Activated CD4-positive, alpha-beta memory T cell treated with anti-CD3 and anti-CD28 coated beads for 36 hours (primary cell): Measurements from ENCODE around the gene PCIF1. TPM values are rescaled to one million over a fixed set of nuclear protein-coding genes. Genes with fewer than 3 reads are reported as not detected.
A peak's percentile ranks its signal among the peaks of the same experiment; 100 is the strongest.

Experiments used
- CTCF ChIA-PET: fragments of 350-600 bp; sonication (Branson Sonifier 250); formaldehyde crosslinking; loops from one replicate; lab custom pipeline; 2021; ENCODE audit warnings: antibody characterized with exemption, inconsistent platforms; lab: Charles Lee
- POLR2A ChIA-PET: fragments of 350-600 bp; sonication (Branson Sonifier 250); formaldehyde crosslinking; loops from one replicate; lab custom pipeline; 2021; ENCODE audit warnings: antibody characterized with exemption; lab: Charles Lee
- DNase-seq: peaks from one replicate; pipeline ENCODE4 v3.0.0-alpha.2; 2020
- H3K27ac Mint-ChIP-seq: one replicate; pipeline ENCODE4 v1.8.0; 2021; ENCODE audit warnings: mixed read lengths
- H3K27me3 Mint-ChIP-seq: one replicate; pipeline ENCODE4 v1.8.0; 2021; ENCODE audit warnings: mixed read lengths
- H3K36me3 Mint-ChIP-seq: one replicate; pipeline ENCODE4 v1.8.0; 2021; ENCODE audit warnings: mixed read lengths
- H3K4me1 Mint-ChIP-seq: one replicate; pipeline ENCODE4 v1.8.0; 2021; ENCODE audit warnings: low read depth, mixed read lengths
- H3K4me3 Mint-ChIP-seq: one replicate; pipeline ENCODE4 v1.8.0; 2021; ENCODE audit warnings: mild to moderate bottlenecking, mixed read lengths
- H3K9me3 Mint-ChIP-seq: one replicate; pipeline ENCODE4 v1.8.0; 2021; ENCODE audit warnings: mixed read lengths
- intact Hi-C: fragments of 100-400 bp; cut with micrococcal nuclease; formaldehyde crosslinking; loops from one replicate; pipeline ENCODE4 v1.15.1; 2023
- total RNA-seq, 2 experiments: library from RNA; stranded (reverse); gene quantifications; one replicate each; pipeline ENCODE4 v1.2.3, GENCODE V29; 2021

Gene PCIF1
- total RNA-seq, 2 experiments from 2014 or later, result 29.9 to 33.0 TPM

DNA sequence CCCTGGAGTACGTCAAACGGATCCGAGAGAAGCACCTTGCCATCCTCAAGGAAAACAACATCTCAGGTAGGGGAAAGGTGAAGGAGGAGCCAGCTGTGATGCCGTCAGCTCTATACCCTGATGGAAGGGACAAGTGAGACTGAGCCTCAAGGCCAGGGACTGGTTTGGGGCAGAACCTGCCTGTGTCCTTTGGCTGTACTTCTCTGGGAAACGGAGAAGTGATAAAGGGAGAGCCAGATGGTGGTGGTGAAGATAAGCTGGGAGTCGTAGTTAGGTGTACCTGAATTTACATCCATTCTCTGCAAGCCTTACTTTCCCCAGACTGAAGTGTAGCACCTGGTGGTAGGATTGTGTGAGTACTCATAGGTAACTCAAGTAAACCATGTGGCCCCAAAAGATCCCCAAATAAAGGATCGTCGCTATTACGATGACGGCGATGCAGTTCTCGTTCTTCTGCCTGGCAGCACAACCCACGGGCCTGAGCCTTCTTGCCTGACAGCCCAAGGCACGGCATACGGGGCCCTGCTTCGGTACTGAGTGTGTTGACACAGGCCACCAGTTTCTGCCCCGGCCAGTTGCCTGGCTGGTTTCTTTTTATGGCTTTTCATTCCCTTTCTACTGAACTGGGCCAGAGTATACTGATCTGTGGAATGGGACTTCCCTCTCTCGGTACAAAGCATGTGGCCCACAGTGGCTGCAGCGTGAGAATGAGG lies 10.6 kb downstream of the PCIF1 start:
- POLR2A ChIA-PET, result interaction anchor here (1.0 to 3.1 kb wide), 3 partner anchors 11 to 24 kb away, joined by 3 to 28 read pairs (median 14); partner anchors contain the start of gene PCIF1
- intact Hi-C loops, result loop anchor here (2.0 kb wide), 1 partner anchor 20 kb away; no protein-coding TSS in a partner anchor
- peak overlapping the region; percentile 91 for H3K27ac Mint-ChIP-seq
- no peaks in the 10 kb centered on the region for H3K27me3 Mint-ChIP-seq
- CTCF ChIA-PET, result interaction anchor here (1.0 to 5.8 kb wide), 5 partner anchors 21 to 146 kb away, joined by 3 to 45 read pairs (median 5); no protein-coding TSS in a partner anchor
- H3K4me1 Mint-ChIP-seq, result peaks cover 28% of the 10 kb centered on the region
- no peak for DNase-seq
- no peaks in the 10 kb centered on the region for H3K9me3 Mint-ChIP-seq
- H3K36me3 Mint-ChIP-seq, result peaks cover 45% of the 10 kb centered on the region
- H3K4me3 Mint-ChIP-seq, result no peak overlapping the region

DNA sequence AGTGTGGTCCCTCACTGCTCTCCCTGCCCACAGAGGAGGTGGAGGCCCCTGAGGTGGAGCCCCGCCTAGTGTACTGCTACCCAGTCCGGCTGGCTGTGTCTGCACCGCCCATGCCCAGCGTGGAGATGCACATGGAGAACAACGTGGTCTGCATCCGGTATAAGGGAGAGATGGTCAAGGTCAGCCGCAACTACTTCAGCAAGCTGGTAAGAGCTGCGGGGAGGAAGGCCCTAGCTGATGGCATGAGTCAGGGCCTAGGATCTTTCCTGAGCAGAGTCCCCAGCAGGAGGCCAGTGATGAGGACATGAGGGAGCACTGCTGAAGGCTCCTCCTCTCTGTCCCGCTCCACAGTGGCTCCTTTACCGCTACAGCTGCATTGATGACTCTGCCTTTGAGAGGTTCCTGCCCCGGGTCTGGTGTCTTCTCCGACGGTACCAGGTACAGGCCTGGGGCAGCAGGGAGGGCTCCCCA lies 11.2 kb downstream of the PCIF1 start:
- intact Hi-C loops, result loop anchor here (2.0 kb wide), 1 partner anchor 19 kb away; no protein-coding TSS in a partner anchor
- Mint-ChIP-seq H3K4me1 (peaks cover 28% of the 10 kb centered on the region), H3K27me3 (no peaks in the 10 kb centered on the region), H3K9me3 (no peaks in the 10 kb centered on the region), H3K4me3 (no peak overlapping the region), H3K27ac (peak overlapping the region; percentile 79), H3K36me3 (peaks cover 42% of the 10 kb centered on the region)
- CTCF ChIA-PET, result interaction anchor here (1.8 to 5.8 kb wide), 3 partner anchors 12 to 146 kb away, joined by 6 to 45 read pairs (median 13); partner anchors contain the start of gene PCIF1
- POLR2A ChIA-PET, result interaction anchor here (1.0 to 3.1 kb wide), 3 partner anchors 11 to 24 kb away, joined by 3 to 14 read pairs (median 3); partner anchors contain the start of gene PCIF1
- DNase-seq, result no peak

GRCh38 chr20:45946149-45946970 lies 11.9 kb downstream of the PCIF1 start:
- CTCF ChIA-PET, result interaction anchor here (1.0 to 5.8 kb wide), 4 partner anchors 12 to 147 kb away, joined by 4 to 45 read pairs (median 10); partner anchors contain the start of gene PCIF1
- Mint-ChIP-seq H3K4me3 (no peak overlapping the region), H3K36me3 (peaks cover 42% of the 10 kb centered on the region), H3K4me1 (peaks cover 28% of the 10 kb centered on the region), H3K27me3 (no peaks in the 10 kb centered on the region), H3K9me3 (no peaks in the 10 kb centered on the region), H3K27ac (peak overlapping the region; percentile 79)
- POLR2A ChIA-PET, result interaction anchor here (1.2 kb wide), 1 partner anchor 12 kb away, joined by 3 read pairs; the partner anchor contains the start of gene PCIF1
- intact Hi-C loops, result no loop called here
- peak; percentile 74 for DNase-seq

DNA sequence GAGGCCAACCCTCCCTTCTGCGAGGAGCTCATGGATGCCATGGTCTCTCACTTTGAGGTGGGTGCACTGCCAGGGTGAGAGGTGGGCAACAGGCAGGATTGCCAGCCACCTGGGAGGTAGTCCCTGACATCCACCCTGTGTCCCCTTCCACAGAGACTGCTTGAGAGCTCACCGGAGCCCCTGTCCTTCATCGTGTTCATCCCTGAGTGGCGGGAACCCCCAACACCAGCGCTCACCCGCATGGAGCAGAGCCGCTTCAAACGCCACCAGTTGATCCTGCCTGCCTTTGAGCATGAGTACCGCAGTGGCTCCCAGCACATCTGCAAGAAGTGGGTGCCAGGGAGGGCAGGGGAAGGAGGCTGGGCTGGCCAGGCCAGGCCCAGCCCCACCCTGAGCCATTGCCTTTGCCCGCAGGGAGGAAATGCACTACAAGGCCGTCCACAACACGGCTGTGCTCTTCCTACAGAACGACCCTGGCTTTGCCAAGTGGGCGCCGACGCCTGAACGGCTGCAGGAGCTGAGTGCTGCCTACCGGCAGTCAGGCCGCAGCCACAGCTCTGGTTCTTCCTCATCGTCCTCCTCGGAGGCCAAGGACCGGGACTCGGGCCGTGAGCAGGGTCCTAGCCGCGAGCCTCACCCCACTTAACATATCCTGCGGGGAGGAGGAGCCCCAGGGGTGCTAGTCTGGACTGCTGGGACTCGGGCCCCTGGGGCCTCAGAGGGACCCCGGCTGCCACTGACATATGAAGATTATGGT lies 12.8 kb downstream of the PCIF1 start:
- POLR2A ChIA-PET, result interaction anchor here (1.1 kb wide), 1 partner anchor 12 kb away, joined by 3 read pairs; the partner anchor contains the start of gene PCIF1
- intact Hi-C loops, result no loop called here
- H3K36me3 Mint-ChIP-seq, result peaks cover 49% of the 10 kb centered on the region
- no peaks in the 10 kb centered on the region for H3K27me3 Mint-ChIP-seq
- DNase-seq, result no peak
- CTCF ChIA-PET, result interaction anchor here (1.0 to 5.8 kb wide), 5 partner anchors 13 to 148 kb away, joined by 4 to 45 read pairs (median 13); partner anchors contain the start of gene PCIF1
- H3K27ac Mint-ChIP-seq, result peak overlapping the region; percentile 79
- H3K4me3 Mint-ChIP-seq, result no peak overlapping the region
- peaks cover 28% of the 10 kb centered on the region for H3K4me1 Mint-ChIP-seq
- no peaks in the 10 kb centered on the region for H3K9me3 Mint-ChIP-seq

DNA sequence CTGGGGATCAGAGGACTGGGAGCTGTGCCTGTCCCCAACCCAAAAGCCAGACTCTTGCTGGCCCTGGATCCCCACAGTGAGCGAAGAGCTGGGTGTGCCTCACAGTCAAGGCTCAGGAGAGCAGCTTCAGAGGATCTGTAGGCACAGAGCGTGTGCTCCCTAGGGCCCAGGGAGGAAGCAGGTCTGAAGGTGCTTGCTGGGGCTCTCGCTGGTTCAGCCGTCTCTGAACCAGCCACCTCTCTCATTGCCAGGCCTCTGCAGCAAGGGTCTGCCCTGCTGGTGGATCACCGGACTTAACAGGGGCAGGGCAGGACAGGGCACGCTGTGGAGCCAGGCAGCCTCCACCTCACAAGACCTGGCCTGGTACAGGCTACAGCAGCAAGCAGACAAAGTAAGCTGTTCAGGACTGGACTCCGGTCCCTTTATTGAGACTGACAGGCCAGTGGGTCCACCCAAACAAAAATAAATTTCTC lies 13.8 kb downstream of the PCIF1 start:
- intact Hi-C loops, result no loop called here
- Mint-ChIP-seq H3K4me1 (peaks cover 28% of the 10 kb centered on the region), H3K36me3 (peaks cover 45% of the 10 kb centered on the region), H3K27ac (no peak overlapping the region), H3K4me3 (no peak overlapping the region), H3K9me3 (no peaks in the 10 kb centered on the region), H3K27me3 (no peaks in the 10 kb centered on the region)
- POLR2A ChIA-PET, result interaction anchor here (1.0 to 2.1 kb wide), 4 partner anchors 10 to 17 kb away, joined by 3 to 10 read pairs (median 4); partner anchors contain the start of gene PCIF1
- CTCF ChIA-PET, result interaction anchor here (2.8 kb wide), 1 partner anchor 22 kb away, joined by 16 read pairs; no protein-coding TSS in a partner anchor
- no peak for DNase-seq

- intact Hi-C loops, result no loop called here
- H3K9me3 Mint-ChIP-seq, result no peaks in the 10 kb centered on the region
- CTCF ChIA-PET, result interaction anchor here (0.7 to 2.8 kb wide), 3 partner anchors 11 to 21 kb away, joined by 3 to 16 read pairs (median 4); no protein-coding TSS in a partner anchor
- POLR2A ChIA-PET, result interaction anchor here (0.7 to 2.1 kb wide), 6 partner anchors 9 to 16 kb away, joined by 3 to 10 read pairs (median 4); partner anchors contain the start of gene PCIF1
- H3K27ac Mint-ChIP-seq, result no peak overlapping the region
- DNase-seq, result no peak
- no peaks in the 10 kb centered on the region for H3K27me3 Mint-ChIP-seq
- peaks cover 22% of the 10 kb centered on the region for H3K4me1 Mint-ChIP-seq
- no peak overlapping the region for H3K4me3 Mint-ChIP-seq
- peaks cover 43% of the 10 kb centered on the region for H3K36me3 Mint-ChIP-seq
These were observed 14.5 kb downstream of the PCIF1 start for GRCh38 chr20:45948742-45949541.

GRCh38 chr20:45949542-45950329 lies 15.3 kb downstream of the PCIF1 start:
- intact Hi-C loops, result no loop called here
- Mint-ChIP-seq H3K4me1 (peaks cover 14% of the 10 kb centered on the region), H3K36me3 (peaks cover 38% of the 10 kb centered on the region)

GRCh38 chr20:45950330-45950646 lies 15.8 kb downstream of the PCIF1 start:
- Mint-ChIP-seq H3K4me1 (peaks cover 11% of the 10 kb centered on the region), H3K4me3 (no peak overlapping the region), H3K27ac (no peak overlapping the region), H3K36me3 (peaks cover 34% of the 10 kb centered on the region), H3K27me3 (no peaks in the 10 kb centered on the region), H3K9me3 (no peaks in the 10 kb centered on the region)
- CTCF ChIA-PET, result interaction anchor here (2.8 kb wide), 1 partner anchor 20 kb away, joined by 16 read pairs; no protein-coding TSS in a partner anchor
- no peak for DNase-seq
- intact Hi-C loops, result no loop called here
- POLR2A ChIA-PET, result interaction anchor here (0.8 to 2.1 kb wide), 3 partner anchors 8 to 13 kb away, joined by 3 to 10 read pairs (median 4); no protein-coding TSS in a partner anchor

More at GRCh38 chr20:45949542-45950329, 15.3 kb downstream of the PCIF1 start:
- Mint-ChIP-seq H3K9me3 (no peaks in the 10 kb centered on the region), H3K27me3 (no peaks in the 10 kb centered on the region), H3K4me3 (no peak overlapping the region), H3K27ac (no peak overlapping the region)
- DNase-seq, result no peak
- CTCF ChIA-PET, result interaction anchor here (1.1 to 2.8 kb wide), 2 partner anchors 13 to 20 kb away, joined by 4 to 16 read pairs; no protein-coding TSS in a partner anchor
- POLR2A ChIA-PET, result interaction anchor here (0.7 to 2.1 kb wide), 7 partner anchors 9 to 16 kb away, joined by 3 to 10 read pairs (median 4); no protein-coding TSS in a partner anchor

DNA sequence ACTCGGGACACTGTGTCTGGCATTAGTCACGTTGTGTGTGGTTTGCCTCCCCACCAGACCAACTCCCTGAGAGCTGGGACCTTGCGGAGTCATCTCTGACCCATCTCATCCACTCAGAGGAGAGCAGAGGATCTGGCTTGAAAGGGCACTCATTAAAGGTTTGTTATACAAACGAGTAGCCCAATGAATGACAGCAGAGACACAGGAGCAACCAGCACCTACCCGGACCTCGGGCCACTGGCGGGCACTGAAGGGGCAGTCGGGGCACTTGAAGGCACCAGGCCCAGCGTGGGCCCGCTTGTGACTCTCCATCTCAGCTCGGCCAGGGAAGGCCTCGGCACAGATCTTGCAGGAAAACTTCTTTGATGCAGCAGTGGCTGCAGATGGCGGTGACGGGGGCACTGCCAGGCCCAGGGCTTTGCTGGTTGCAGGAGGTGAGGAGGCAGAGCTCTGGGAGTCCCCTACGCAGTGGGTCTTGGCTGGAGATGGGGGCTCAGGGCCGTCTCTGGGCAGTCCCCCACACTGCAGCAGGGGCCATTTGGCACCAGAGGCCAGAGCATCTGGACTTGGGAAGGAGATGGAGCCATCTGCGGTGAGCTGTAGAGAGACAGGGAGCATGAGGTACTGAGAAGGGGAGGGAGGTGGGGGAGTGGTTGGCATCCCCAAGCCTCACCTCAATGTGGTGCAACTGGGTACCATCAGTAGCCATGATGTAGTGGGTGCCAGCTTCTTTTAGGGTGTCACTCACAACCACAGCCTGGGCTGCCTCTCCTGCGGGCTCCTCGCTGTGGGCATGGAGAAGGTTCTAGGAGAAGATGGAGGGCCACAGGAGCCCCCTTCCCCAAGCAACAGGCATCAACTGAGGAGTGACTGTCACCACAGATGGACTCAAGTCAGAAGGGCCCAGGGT lies 17.7 kb downstream of the PCIF1 start:
- Mint-ChIP-seq H3K9me3 (no peaks in the 10 kb centered on the region), H3K27ac (no peak overlapping the region), H3K4me1 (no peaks in the 10 kb centered on the region), H3K27me3 (no peaks in the 10 kb centered on the region), H3K36me3 (peaks cover 31% of the 10 kb centered on the region), H3K4me3 (no peak overlapping the region)
- ChIA-PET CTCF (interaction anchor here (3.5 kb wide), 1 partner anchor 17 kb away, joined by 24 read pairs; no protein-coding TSS in a partner anchor), POLR2A (interaction anchor here (0.9 kb wide), 1 partner anchor 17 kb away, joined by 3 read pairs; the partner anchor contains the start of gene PCIF1)
- intact Hi-C loops, result no loop called here
- no peak for DNase-seq
